Measurements from ENCODE around the gene DDX24. TPM values are rescaled to one million over a fixed set of nuclear protein-coding genes. Genes with fewer than 3 reads are reported as not detected.

DDX24 gene
- total and polyA plus RNA-seq, 9 of the 15 experiments (the other 6 are each of a cell fraction or from before 2014, with no cell fraction given): 82.4 to 175 (median 122) TPM

- POLR2A ChIA-PET: interaction anchor here (0.8 kb wide), 1 partner anchor 29 kb away, joined by 3 read pairs; the partner anchor contains the start of genes DDX24 and IFI27L1
Observed at GRCh38 chr14:94051779-94052178, 29.2 kb downstream of the DDX24 start.

More at GRCh38 chr14:94051779-94052178, 29.2 kb downstream of the DDX24 start:
- 100% methylated on average over 3 of the region's 3 CpGs for WGBS (ENCODE audit: insufficient coverage, low coverage, missing lambda C conversion rate)
- no peaks in the 10 kb centered on the region for H3K27me3 ChIP-seq (ENCODE audit: control insufficient read depth in 2 of 2, insufficient read depth in 2 of 2, low read length in 2 of 2)
- no peaks in the 10 kb centered on the region for H3K9me1 ChIP-seq (ENCODE audit: control insufficient read depth, insufficient read depth, low read length)
- intact Hi-C loops (cut with micrococcal nuclease): no loop called here
- no peaks in the 10 kb centered on the region for H3K9me3 ChIP-seq (replicated peaks; ENCODE audit: control insufficient read depth, insufficient read depth, low read depth, low read length)
- no peak overlapping the region for H3K9ac ChIP-seq (ENCODE audit: insufficient read depth in 1 of 2, low read depth in 2 of 2, low read length in 2 of 2)
- no TSS peak for BruUV-seq (replicated peaks)
- no peak for FAIRE-seq
- H3K4me3 ChIP-seq: no peak overlapping the region
- no peaks in the 10 kb centered on the region for H3K79me2 ChIP-seq (ENCODE audit: control insufficient read depth, insufficient read depth, low read length)
- H3K27ac ChIP-seq (ENCODE audit: extremely low read depth, low read depth, low read length): no peak overlapping the region
- H3K4me1 ChIP-seq (replicated peaks in 1 of 2; ENCODE audit: control insufficient read depth in 2 of 2, insufficient read depth in 2 of 2, low read length in 2 of 2): no peaks in the 10 kb centered on the region
- CTCF ChIA-PET (ENCODE audit: low intra/inter-chr PET ratio): interaction anchor here (1.7 kb wide), 1 partner anchor 84 kb away, joined by 14 read pairs; no protein-coding TSS in a partner anchor
- in situ Hi-C loops (cut with MboI): no loop called here
- no peaks in the 10 kb centered on the region for H4K20me1 ChIP-seq (replicated peaks; ENCODE audit: control insufficient read depth, insufficient read depth, low read length)
- no peak overlapping the region for H2AFZ ChIP-seq (ENCODE audit: low read depth, low read length)
- ATAC-seq: no peak
- DNase-seq (ENCODE audit: extremely low read depth in 1 of 4, low spot score in 3 of 4): no peak
- no peak overlapping the region for H3K4me2 ChIP-seq (ENCODE audit: insufficient read depth, low read length)
- peaks cover 93% of the 10 kb centered on the region for H3K36me3 ChIP-seq (ENCODE audit: control insufficient read depth, insufficient read depth, low read length)
- TF ChIP-seq EWSR1 (IDR thresholded peaks at IDR 0.05; ENCODE audit: borderline replicate concordance, low read depth, partially characterized antibody) (no peak), SMARCE1 (IDR thresholded peaks at IDR 0.05) (no peak), ZNF707 (CRISPR knock-in tag; conservative IDR thresholded peaks at IDR 0.05) (no peak), NCOR1 (IDR thresholded peaks at IDR 0.05) (no peak), MTA2 (IDR thresholded peaks at IDR 0.05; ENCODE audit: low read depth) (no peak), ZNF830 (CRISPR knock-in tag; IDR thresholded peaks at IDR 0.05) (no peak)
- TF ChIP-seq, protein P1, sequence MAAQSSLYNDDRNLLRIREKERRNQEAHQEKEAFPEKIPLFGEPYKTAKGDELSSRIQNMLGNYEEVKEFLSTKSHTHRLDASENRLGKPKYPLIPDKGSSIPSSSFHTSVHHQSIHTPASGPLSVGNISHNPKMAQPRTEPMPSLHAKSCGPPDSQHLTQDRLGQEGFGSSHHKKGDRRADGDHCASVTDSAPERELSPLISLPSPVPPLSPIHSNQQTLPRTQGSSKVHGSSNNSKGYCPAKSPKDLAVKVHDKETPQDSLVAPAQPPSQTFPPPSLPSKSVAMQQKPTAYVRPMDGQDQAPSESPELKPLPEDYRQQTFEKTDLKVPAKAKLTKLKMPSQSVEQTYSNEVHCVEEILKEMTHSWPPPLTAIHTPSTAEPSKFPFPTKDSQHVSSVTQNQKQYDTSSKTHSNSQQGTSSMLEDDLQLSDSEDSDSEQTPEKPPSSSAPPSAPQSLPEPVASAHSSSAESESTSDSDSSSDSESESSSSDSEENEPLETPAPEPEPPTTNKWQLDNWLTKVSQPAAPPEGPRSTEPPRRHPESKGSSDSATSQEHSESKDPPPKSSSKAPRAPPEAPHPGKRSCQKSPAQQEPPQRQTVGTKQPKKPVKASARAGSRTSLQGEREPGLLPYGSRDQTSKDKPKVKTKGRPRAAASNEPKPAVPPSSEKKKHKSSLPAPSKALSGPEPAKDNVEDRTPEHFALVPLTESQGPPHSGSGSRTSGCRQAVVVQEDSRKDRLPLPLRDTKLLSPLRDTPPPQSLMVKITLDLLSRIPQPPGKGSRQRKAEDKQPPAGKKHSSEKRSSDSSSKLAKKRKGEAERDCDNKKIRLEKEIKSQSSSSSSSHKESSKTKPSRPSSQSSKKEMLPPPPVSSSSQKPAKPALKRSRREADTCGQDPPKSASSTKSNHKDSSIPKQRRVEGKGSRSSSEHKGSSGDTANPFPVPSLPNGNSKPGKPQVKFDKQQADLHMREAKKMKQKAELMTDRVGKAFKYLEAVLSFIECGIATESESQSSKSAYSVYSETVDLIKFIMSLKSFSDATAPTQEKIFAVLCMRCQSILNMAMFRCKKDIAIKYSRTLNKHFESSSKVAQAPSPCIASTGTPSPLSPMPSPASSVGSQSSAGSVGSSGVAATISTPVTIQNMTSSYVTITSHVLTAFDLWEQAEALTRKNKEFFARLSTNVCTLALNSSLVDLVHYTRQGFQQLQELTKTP (IDR thresholded peaks at IDR 0.05; ENCODE audit: low read depth in 1 of 2, partially characterized antibody in 2 of 2): no peak
